B cell (primary cell): ENCODE measurements around the gene CALN1. TPM values are rescaled to one million over a fixed set of nuclear protein-coding genes. Genes with fewer than 3 reads are reported as not detected.

ENCODE experiments used
- ATAC-seq: fragments of 200-7000 bp; cut with Tn5 transposase; one replicate; pipeline ENCODE4 v1.10.0; 2021; ENCODE audit warnings: low read depth, mild to moderate bottlenecking, moderate number of reproducible peaks, moderate library complexity
- CTCF ChIA-PET: fragments of 350-600 bp; sonication (Branson Sonifier 250); formaldehyde crosslinking; loops from one replicate; lab custom pipeline; 2021; ENCODE audit warnings: antibody characterized with exemption, inconsistent platforms; lab: Charles Lee
- POLR2A ChIA-PET: fragments of 350-600 bp; sonication (Branson Sonifier 250); formaldehyde crosslinking; loops from one replicate; lab custom pipeline; 2021; ENCODE audit warnings: antibody characterized with exemption; lab: Charles Lee
- DNase-seq: peaks from one replicate; pipeline ENCODE4 v3.0.0; 2013
- H2AFZ ChIP-seq: 2 replicates; pipeline ENCODE4 v1.6.1; 2012; ENCODE audit warnings: mild to moderate bottlenecking, low read depth, low read length; ENCODE audit not compliant: insufficient read depth, poor library complexity, severe bottlenecking
- H3K27ac ChIP-seq, 2 donors: 1 replicate in 1 of 2; 2 replicates in 1 of 2; pipeline ENCODE4 v1.5.1; 2012 to 2013; ENCODE audit warnings: low read length in 2 of 2, mild to moderate bottlenecking in 2 of 2, moderate library complexity in 1 of 2
- H3K27me3 ChIP-seq, 4 experiments: fragments of 200-600 bp in 1 of 4; sonication (generic) in 1 of 4; replicated peaks in 1 of 4; 1 replicate in 2 of 4; 2 replicates in 2 of 4; pipeline versions ENCODE4 v1.6.1 to v1.7.0; 2013 to 2016; ENCODE audit warnings: low read length in 3 of 4, mild to moderate bottlenecking in 2 of 4, mixed read lengths in 1 of 4, moderate library complexity in 1 of 4; ENCODE audit not compliant: insufficient read depth in 4 of 4, control insufficient read depth in 3 of 4; ENCODE audit errors: control extremely low read depth in 1 of 4
- H3K36me3 ChIP-seq, 2 experiments: replicated peaks in 1 of 2; 1 replicate in 1 of 2; 2 replicates in 1 of 2; pipeline versions ENCODE4 v1.6.1 to v1.7.1; 2013; ENCODE audit warnings: low read length in 1 of 2; ENCODE audit not compliant: insufficient read depth in 2 of 2, control insufficient read depth in 1 of 2; ENCODE audit errors: control extremely low read depth in 1 of 2, extremely low read depth in 1 of 2
- H3K4me1 ChIP-seq, 2 donors: fragments of 200-600 bp in 1 of 2; sonication (generic) in 1 of 2; 1 replicate in 1 of 2; 2 replicates in 1 of 2; pipeline versions ENCODE4 v1.5.1 to v1.6.1; 2013 to 2017; ENCODE audit warnings: low read length in 2 of 2; ENCODE audit not compliant: control insufficient read depth in 2 of 2, insufficient read depth in 2 of 2
- H3K4me2 ChIP-seq: replicated peaks from 2 replicates; pipeline ENCODE3; 2012; ENCODE audit warnings: mild to moderate bottlenecking, low read depth, low read length; ENCODE audit not compliant: poor library complexity, severe bottlenecking
- H3K4me3 ChIP-seq, 5 experiments: fragments of 200-600 bp in 1 of 5; sonication (generic) in 1 of 5; 1 replicate in 3 of 5; 2 replicates in 2 of 5; pipeline versions ENCODE4 v1.5.1 to v1.7.0; 2011 to 2016; ENCODE audit warnings: low read length in 4 of 5, mild to moderate bottlenecking in 4 of 5, low read depth in 2 of 5, control low read depth in 1 of 5, moderate library complexity in 1 of 5; ENCODE audit not compliant: insufficient read depth in 1 of 5; ENCODE audit errors: control extremely low read depth in 1 of 5, extremely low read depth in 1 of 5
- H3K79me2 ChIP-seq: fragments of 200-600 bp; sonication (generic); one replicate; pipeline ENCODE4 v1.6.0; 2016; ENCODE audit warnings: low read length; ENCODE audit not compliant: control insufficient read depth, insufficient read depth
- H3K9ac ChIP-seq: fragments of 200-600 bp; sonication (generic); 2 replicates; pipeline ENCODE4 v1.6.1; 2017; ENCODE audit warnings: mild to moderate bottlenecking, low read length, moderate library complexity
- H3K9me3 ChIP-seq, 3 donors: one replicate each; pipeline versions ENCODE4 v1.6.1 to v1.7.1; 2013; ENCODE audit warnings: low read length in 2 of 3; ENCODE audit not compliant: control insufficient read depth in 2 of 3, insufficient read depth in 1 of 3; ENCODE audit errors: control extremely low read depth in 1 of 3
- H4K20me1 ChIP-seq: 2 replicates; pipeline ENCODE4 v1.6.0; 2012; ENCODE audit warnings: mild to moderate bottlenecking, low read length; ENCODE audit not compliant: insufficient read depth, control insufficient read depth, poor library complexity, severe bottlenecking
- H3K27ac Mint-ChIP-seq: one replicate; pipeline ENCODE4 v1.8.0; 2021; ENCODE audit warnings: mixed read lengths
- H3K27me3 Mint-ChIP-seq: one replicate; pipeline ENCODE4 v1.8.0; 2021; ENCODE audit warnings: mixed read lengths
- H3K4me1 Mint-ChIP-seq: one replicate; pipeline ENCODE4 v1.8.0; 2021; ENCODE audit warnings: mixed read lengths
- H3K4me3 Mint-ChIP-seq: one replicate; pipeline ENCODE4 v1.8.0; 2021; ENCODE audit warnings: mixed read lengths
- H3K9me3 Mint-ChIP-seq: one replicate; pipeline ENCODE4 v1.8.0; 2022; ENCODE audit warnings: mixed read lengths; ENCODE audit not compliant: insufficient read depth
- EZH2 ChIP-seq: IDR thresholded peaks from 2 replicates; pipeline ENCODE4 v1.6.1; 2012; ENCODE audit warnings: borderline replicate concordance, low read depth, mild to moderate bottlenecking, moderate library complexity, low read length; ENCODE audit not compliant: insufficient read depth, poor library complexity, severe bottlenecking
- WGBS: methylation state at CpG from one replicate; pipeline ENCODE4 v1.1.5; 2013; ENCODE audit warnings: missing lambda C conversion rate; ENCODE audit not compliant: insufficient coverage; 5-methylcytosine and 5-hydroxymethylcytosine counted together
- intact Hi-C: fragments of 100-400 bp; cut with micrococcal nuclease; formaldehyde crosslinking; loops from one replicate; pipeline ENCODE4 v1.10.0; 2022
- polyA plus RNA-seq: library from polyadenylated mRNA; depleted of rRNA; stranded (reverse); fragments of >200 nt; gene quantifications from 2 replicates; pipeline ENCODE4 v1.2.3, GENCODE V29; 2012
- total RNA-seq, 2 donors: library from RNA; stranded (reverse); fragments of 120-200 nt in 1 of 2; gene quantifications; 1 replicate in 1 of 2; 2 replicates in 1 of 2; pipeline versions ENCODE4 v1.2.3 to v1.2.4, GENCODE V29; 2013 to 2022
- TF ChIP-seq, protein P1 (sequence below): fragments of 200-600 bp; IDR thresholded peaks from one replicate; pipeline ENCODE4 v1.8.0; 2022; ENCODE audit warnings: antibody characterized with exemption, mild to moderate bottlenecking

The CALN1 gene
- total and polyA plus RNA-seq, 2 donors (not counting 1 experiment from before 2014, with no cell fraction given): not detected

DNA sequence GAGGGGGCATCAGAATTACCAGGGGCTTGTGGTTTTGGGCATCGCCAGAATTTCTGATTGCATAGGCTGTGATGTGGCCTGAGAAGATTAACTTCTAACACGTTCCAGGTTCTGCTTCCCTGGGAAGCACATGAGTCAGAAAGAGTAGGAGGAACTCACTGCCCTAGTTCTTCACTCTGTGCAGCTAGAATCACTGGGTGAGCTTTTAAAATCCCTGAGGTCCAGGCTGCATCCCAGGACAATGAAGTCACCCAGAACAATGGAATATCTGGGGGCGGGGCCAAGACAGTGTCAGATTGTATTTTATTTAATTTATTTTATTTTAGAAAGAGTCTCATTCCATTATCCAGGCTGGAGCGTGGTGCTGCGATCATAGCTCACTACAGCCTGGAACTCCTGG is 636.5 kb downstream of the CALN1 start:
- 89% methylated on average over 2 of the region's 5 CpGs for WGBS

DNA sequence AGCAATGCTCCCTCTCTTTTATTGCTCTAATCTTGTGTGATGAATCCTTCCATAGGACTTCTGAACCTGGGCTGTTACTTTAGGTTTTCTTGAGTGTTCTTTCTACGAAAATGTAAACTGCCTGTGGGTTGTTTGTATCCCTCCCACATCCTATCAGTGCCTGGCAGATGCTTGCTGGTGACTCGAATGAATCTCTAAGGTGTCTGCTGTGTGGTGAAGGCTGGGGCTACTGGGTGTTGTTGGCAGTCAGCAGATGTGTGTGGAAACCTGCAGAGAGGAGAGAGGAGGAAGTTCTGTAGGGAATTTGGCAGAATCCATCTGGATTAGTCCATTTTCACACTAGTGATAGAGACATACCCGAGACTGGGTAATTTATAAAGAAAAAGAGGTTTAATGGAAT is 639.4 kb downstream of the CALN1 start:
- no peaks in the 10 kb centered on the region for H3K4me1 Mint-ChIP-seq
- H3K9ac ChIP-seq: no peak overlapping the region
- ATAC-seq: no peak

More for the DNA sequence above, 636.5 kb downstream of the CALN1 start:
- intact Hi-C loops: no loop called here
- no peaks in the 10 kb centered on the region for H3K27me3 Mint-ChIP-seq
- Histone ChIP-seq H2AFZ (no peak overlapping the region), H4K20me1 (no peaks in the 10 kb centered on the region), H3K4me3 (no peak overlapping the region), H3K4me1 (no peaks in the 10 kb centered on the region), H3K36me3 (no peaks in the 10 kb centered on the region), H3K9me3 (peaks cover 0 to 5% (median 0%) of the 10 kb centered on the region in 3 donors), H3K4me2 (no peak overlapping the region), H3K27me3 (no peaks in the 10 kb centered on the region), H3K9ac (no peak overlapping the region), H3K27ac (no peak overlapping the region), H3K79me2 (no peaks in the 10 kb centered on the region)
- TF ChIP-seq, protein P1, sequence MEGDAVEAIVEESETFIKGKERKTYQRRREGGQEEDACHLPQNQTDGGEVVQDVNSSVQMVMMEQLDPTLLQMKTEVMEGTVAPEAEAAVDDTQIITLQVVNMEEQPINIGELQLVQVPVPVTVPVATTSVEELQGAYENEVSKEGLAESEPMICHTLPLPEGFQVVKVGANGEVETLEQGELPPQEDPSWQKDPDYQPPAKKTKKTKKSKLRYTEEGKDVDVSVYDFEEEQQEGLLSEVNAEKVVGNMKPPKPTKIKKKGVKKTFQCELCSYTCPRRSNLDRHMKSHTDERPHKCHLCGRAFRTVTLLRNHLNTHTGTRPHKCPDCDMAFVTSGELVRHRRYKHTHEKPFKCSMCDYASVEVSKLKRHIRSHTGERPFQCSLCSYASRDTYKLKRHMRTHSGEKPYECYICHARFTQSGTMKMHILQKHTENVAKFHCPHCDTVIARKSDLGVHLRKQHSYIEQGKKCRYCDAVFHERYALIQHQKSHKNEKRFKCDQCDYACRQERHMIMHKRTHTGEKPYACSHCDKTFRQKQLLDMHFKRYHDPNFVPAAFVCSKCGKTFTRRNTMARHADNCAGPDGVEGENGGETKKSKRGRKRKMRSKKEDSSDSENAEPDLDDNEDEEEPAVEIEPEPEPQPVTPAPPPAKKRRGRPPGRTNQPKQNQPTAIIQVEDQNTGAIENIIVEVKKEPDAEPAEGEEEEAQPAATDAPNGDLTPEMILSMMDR: no peak
- no peak for TF ChIP-seq EZH2
- no peak overlapping the region for H3K4me3 Mint-ChIP-seq
- H3K4me1 Mint-ChIP-seq: no peaks in the 10 kb centered on the region
- DNase-seq (no peak), ATAC-seq (no peak)
- CTCF ChIA-PET: no interaction called here
- H3K27ac Mint-ChIP-seq: no peak overlapping the region
- POLR2A ChIA-PET: no interaction called here
- no peaks in the 10 kb centered on the region for H3K9me3 Mint-ChIP-seq

More for the DNA sequence above, 639.4 kb downstream of the CALN1 start:
- ChIA-PET POLR2A (no interaction called here), CTCF (no interaction called here)
- H3K27me3 Mint-ChIP-seq: no peaks in the 10 kb centered on the region
- Histone ChIP-seq H3K4me2 (no peak overlapping the region), H3K36me3 (no peaks in the 10 kb centered on the region), H3K4me1 (no peaks in the 10 kb centered on the region), H3K27me3 (no peaks in the 10 kb centered on the region), H3K4me3 (no peak overlapping the region), H3K27ac (no peak overlapping the region), H3K9me3 (peaks cover 0 to 8% (median 0%) of the 10 kb centered on the region in 3 donors), H3K79me2 (no peaks in the 10 kb centered on the region), H4K20me1 (no peaks in the 10 kb centered on the region), H2AFZ (no peak overlapping the region)
- TF ChIP-seq EZH2: no peak
- TF ChIP-seq, protein P1: no peak
- no peaks in the 10 kb centered on the region for H3K9me3 Mint-ChIP-seq
- no peak for DNase-seq
- H3K27ac Mint-ChIP-seq: no peak overlapping the region
- H3K4me3 Mint-ChIP-seq: no peak overlapping the region
- WGBS: no CpG with 5 or more reads among the region's 3 CpGs
- intact Hi-C loops: no loop called here
